H9 (cell line): Measurements from ENCODE around the gene TRPC6. TPM values are rescaled to one million over a fixed set of nuclear protein-coding genes. Genes with fewer than 3 reads are reported as not detected.

Experiments
- DNase-seq: peaks from one replicate; pipeline ENCODE4 v3.0.0-alpha.2; 2017
- H2AFZ ChIP-seq: one replicate; pipeline ENCODE4 v1.6.1; 2013; ENCODE audit warnings: mild to moderate bottlenecking, low read length, control low read depth, moderate library complexity
- H2AK5ac ChIP-seq: 2 replicates; pipeline ENCODE4 v1.6.1; 2013; ENCODE audit warnings: low read length, control low read depth, mixed read lengths; ENCODE audit not compliant: insufficient read length
- H2BK120ac ChIP-seq: one replicate; pipeline ENCODE4 v1.6.1; 2013; ENCODE audit warnings: low read depth, mild to moderate bottlenecking, low read length, control low read depth, inconsistent platforms; ENCODE audit not compliant: poor library complexity, severe bottlenecking
- H2BK12ac ChIP-seq: 2 replicates; pipeline ENCODE4 v1.6.1; 2013; ENCODE audit warnings: low read length, control low read depth, mixed read lengths, low read depth; ENCODE audit not compliant: insufficient read length
- H2BK15ac ChIP-seq: 2 replicates; pipeline ENCODE4 v1.6.1; 2013; ENCODE audit warnings: low read depth, low read length, control low read depth
- H2BK20ac ChIP-seq: one replicate; pipeline ENCODE4 v1.6.1; 2013; ENCODE audit warnings: low read depth, mild to moderate bottlenecking, low read length, control low read depth, inconsistent platforms; ENCODE audit not compliant: poor library complexity, severe bottlenecking
- H2BK5ac ChIP-seq: 2 replicates; pipeline ENCODE4 v1.6.1; 2013; ENCODE audit warnings: low read length, control low read depth, mixed read lengths; ENCODE audit not compliant: insufficient read length
- H3K14ac ChIP-seq: 2 replicates; pipeline ENCODE4 v1.6.1; 2013; ENCODE audit warnings: low read length, control low read depth; ENCODE audit not compliant: insufficient read depth
- H3K18ac ChIP-seq: 2 replicates; pipeline ENCODE4 v1.6.1; 2013; ENCODE audit warnings: low read depth, mild to moderate bottlenecking, mixed read lengths, low read length, control low read depth; ENCODE audit not compliant: insufficient read length
- H3K23ac ChIP-seq: 2 replicates; pipeline ENCODE4 v1.6.1; 2013; ENCODE audit warnings: low read length, control low read depth, mixed read lengths, low read depth; ENCODE audit not compliant: insufficient read length
- H3K23me2 ChIP-seq: 2 replicates; pipeline ENCODE4 v1.6.1; 2013; ENCODE audit warnings: low read depth, mild to moderate bottlenecking, mixed read lengths, low read length, control low read depth; ENCODE audit not compliant: insufficient read length, poor library complexity, severe bottlenecking
- H3K27ac ChIP-seq: 2 replicates; pipeline ENCODE4 v1.5.1; 2013; ENCODE audit warnings: low read length, control low read depth, mixed read lengths, low read depth; ENCODE audit not compliant: insufficient read length
- H3K27me3 ChIP-seq: 2 replicates; pipeline ENCODE4 v1.6.1; 2013; ENCODE audit warnings: low read length, control low read depth, inconsistent platforms; ENCODE audit not compliant: insufficient read depth
- H3K4ac ChIP-seq: 2 replicates; pipeline ENCODE4 v1.6.1; 2013; ENCODE audit warnings: low read depth, mild to moderate bottlenecking, control low read depth, inconsistent platforms, low read length, moderate library complexity
- H3K4me1 ChIP-seq: 2 replicates; pipeline ENCODE4 v1.6.1; 2013; ENCODE audit warnings: low read length, control low read depth, inconsistent platforms; ENCODE audit not compliant: insufficient read depth
- H3K4me2 ChIP-seq: 2 replicates; pipeline ENCODE4 v1.6.1; 2013; ENCODE audit warnings: low read length, control low read depth, mixed read lengths; ENCODE audit not compliant: insufficient read length, insufficient read depth
- H3K56ac ChIP-seq: 2 replicates; pipeline ENCODE4 v1.6.1; 2013; ENCODE audit warnings: low read depth, mild to moderate bottlenecking, mixed read lengths, low read length, control low read depth; ENCODE audit not compliant: insufficient read length
- H3K79me1 ChIP-seq: 2 replicates; pipeline ENCODE4 v1.6.1; 2013; ENCODE audit warnings: low read depth, mild to moderate bottlenecking, moderate library complexity, low read length, control low read depth, inconsistent platforms; ENCODE audit not compliant: insufficient read depth, poor library complexity, severe bottlenecking
- H3K79me2 ChIP-seq: 2 replicates; pipeline ENCODE4 v1.6.1; 2013; ENCODE audit warnings: low read length, control low read depth, inconsistent platforms; ENCODE audit not compliant: insufficient read depth
- H3K9ac ChIP-seq: 2 replicates; pipeline ENCODE4 v1.6.1; 2013; ENCODE audit warnings: low read length, control low read depth, mixed read lengths; ENCODE audit not compliant: insufficient read length; ENCODE audit errors: extremely low read depth
- H3K9me3 ChIP-seq: one replicate; pipeline ENCODE4 v1.6.1; 2013; ENCODE audit warnings: low read depth, low read length, inconsistent platforms; ENCODE audit not compliant: control insufficient read depth
- H3T11ph ChIP-seq: one replicate; pipeline ENCODE4 v1.6.1; 2013; ENCODE audit warnings: mild to moderate bottlenecking, low read length, control low read depth, inconsistent platforms
- H4K20me1 ChIP-seq: one replicate; pipeline ENCODE4 v1.6.1; 2013; ENCODE audit not compliant: control insufficient read depth, insufficient read length, insufficient read depth
- H4K5ac ChIP-seq: 2 replicates; pipeline ENCODE4 v1.6.1; 2013; ENCODE audit warnings: low read depth, mild to moderate bottlenecking, mixed read lengths, low read length, control low read depth; ENCODE audit not compliant: insufficient read length
- H4K8ac ChIP-seq: replicated peaks from 2 replicates; pipeline ENCODE4 v1.6.1; 2013; ENCODE audit warnings: low read length, control low read depth, mixed read lengths, low read depth; ENCODE audit not compliant: insufficient read length
- H4K91ac ChIP-seq: 2 replicates; pipeline ENCODE4 v1.6.1; 2013; ENCODE audit warnings: low read depth, mild to moderate bottlenecking, moderate library complexity, mixed read lengths, low read length, control low read depth; ENCODE audit not compliant: insufficient read length
- H3K27ac Mint-ChIP-seq, 3 experiments: 2 replicates in 2 of 3; 3 replicates in 1 of 3; pipeline ENCODE4 v1.8.0; 2020 to 2021; ENCODE audit warnings: mixed read lengths in 3 of 3, mild to moderate bottlenecking in 1 of 3, moderate library complexity in 1 of 3
- H3K27me3 Mint-ChIP-seq: 2 replicates; pipeline ENCODE4 v1.8.0; 2021; ENCODE audit warnings: low read depth, mild to moderate bottlenecking, moderate library complexity, mixed read lengths
- H3K36me3 Mint-ChIP-seq, 3 experiments: 2 replicates in 2 of 3; 3 replicates in 1 of 3; pipeline ENCODE4 v1.8.0; 2020 to 2021; ENCODE audit warnings: low read depth in 3 of 3, mixed read lengths in 3 of 3; ENCODE audit not compliant: insufficient read depth in 1 of 3
- H3K4me1 Mint-ChIP-seq, 2 experiments: 2 replicates each; pipeline ENCODE4 v1.8.0; 2020; ENCODE audit warnings: mixed read lengths in 2 of 2
- H3K4me3 Mint-ChIP-seq, 2 experiments: 2 replicates in 1 of 2; 3 replicates in 1 of 2; pipeline ENCODE4 v1.8.0; 2020 to 2021; ENCODE audit warnings: mild to moderate bottlenecking in 2 of 2, mixed read lengths in 2 of 2, moderate library complexity in 1 of 2
- H3K9me3 Mint-ChIP-seq, 2 experiments: 2 replicates in 1 of 2; 3 replicates in 1 of 2; pipeline ENCODE4 v1.8.0; 2020; ENCODE audit warnings: mild to moderate bottlenecking in 2 of 2, mixed read lengths in 2 of 2, moderate library complexity in 1 of 2
- WGBS: extraction: QIAGEN DNeasy Blood & Tissue Kit; methylation state at CpG from one replicate; pipeline ENCODE4 v1.1.7; 2013; ENCODE audit warnings: missing lambda C conversion rate, low lambda C conversion rate, mixed read lengths; ENCODE audit not compliant: insufficient read length; ENCODE audit errors: extremely low coverage; 5-methylcytosine and 5-hydroxymethylcytosine counted together
- total RNA-seq: library from RNA; stranded (reverse); gene quantifications from 2 replicates; pipeline ENCODE4 v1.2.1, GENCODE V29; 2021
- TF ChIP-seq, protein P1 (sequence below): fragments of 200-600 bp; sonication (generic); conservative IDR thresholded peaks from 3 replicates; pipeline ENCODE4 v1.8.0; 2021; ENCODE audit warnings: antibody characterized with exemption, mild to moderate bottlenecking

Gene TRPC6
- total RNA-seq, 1 experiment from 2014 or later, result 14.4 TPM

GRCh38 chr11:101475699-101476098, 108.1 kb downstream of the TRPC6 start:
- H4K5ac ChIP-seq, result no peak overlapping the region
- H3K56ac ChIP-seq, result no peak overlapping the region
- H2AFZ ChIP-seq, result no peak overlapping the region

More at GRCh38 chr11:101475699-101476098, 108.1 kb downstream of the TRPC6 start:
- Histone ChIP-seq H2BK120ac (no peak overlapping the region), H3K9me3 (no peaks in the 10 kb centered on the region), H3K27me3 (no peaks in the 10 kb centered on the region), H3K14ac (no peak overlapping the region), H3K27ac (no peak overlapping the region), H3K23ac (no peak overlapping the region), H4K91ac (no peak overlapping the region), H3K4me1 (no peaks in the 10 kb centered on the region; the same call in 1 of the 2 replicates), H2BK20ac (no peak overlapping the region), H3K4ac (no peak overlapping the region), H4K8ac (no peak overlapping the region), H3T11ph (no peak overlapping the region), H3K23me2 (no peaks in the 10 kb centered on the region), H3K9ac (no peak overlapping the region), H3K79me2 (no peaks in the 10 kb centered on the region), H4K20me1 (no peaks in the 10 kb centered on the region), H2AK5ac (no peak overlapping the region), H2BK12ac (no peak overlapping the region), H3K79me1 (no peaks in the 10 kb centered on the region), H2BK5ac (no peak overlapping the region), H2BK15ac (no peak overlapping the region), H3K4me2 (no peak overlapping the region), H3K18ac (no peak overlapping the region)
- WGBS, result no CpG with 5 or more reads among the region's 4 CpGs
- no peak overlapping the region for H3K4me3 Mint-ChIP-seq
- no peaks in the 10 kb centered on the region for H3K27me3 Mint-ChIP-seq
- no peaks in the 10 kb centered on the region for H3K9me3 Mint-ChIP-seq
- no peak overlapping the region; a peak in 1 of 7 replicates for H3K27ac Mint-ChIP-seq
- TF ChIP-seq, protein P1, sequence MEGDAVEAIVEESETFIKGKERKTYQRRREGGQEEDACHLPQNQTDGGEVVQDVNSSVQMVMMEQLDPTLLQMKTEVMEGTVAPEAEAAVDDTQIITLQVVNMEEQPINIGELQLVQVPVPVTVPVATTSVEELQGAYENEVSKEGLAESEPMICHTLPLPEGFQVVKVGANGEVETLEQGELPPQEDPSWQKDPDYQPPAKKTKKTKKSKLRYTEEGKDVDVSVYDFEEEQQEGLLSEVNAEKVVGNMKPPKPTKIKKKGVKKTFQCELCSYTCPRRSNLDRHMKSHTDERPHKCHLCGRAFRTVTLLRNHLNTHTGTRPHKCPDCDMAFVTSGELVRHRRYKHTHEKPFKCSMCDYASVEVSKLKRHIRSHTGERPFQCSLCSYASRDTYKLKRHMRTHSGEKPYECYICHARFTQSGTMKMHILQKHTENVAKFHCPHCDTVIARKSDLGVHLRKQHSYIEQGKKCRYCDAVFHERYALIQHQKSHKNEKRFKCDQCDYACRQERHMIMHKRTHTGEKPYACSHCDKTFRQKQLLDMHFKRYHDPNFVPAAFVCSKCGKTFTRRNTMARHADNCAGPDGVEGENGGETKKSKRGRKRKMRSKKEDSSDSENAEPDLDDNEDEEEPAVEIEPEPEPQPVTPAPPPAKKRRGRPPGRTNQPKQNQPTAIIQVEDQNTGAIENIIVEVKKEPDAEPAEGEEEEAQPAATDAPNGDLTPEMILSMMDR, result no peak
- no peak for DNase-seq
- H3K36me3 Mint-ChIP-seq, result peaks cover 0 to 2% (median 0%) of the 10 kb centered on the region in 3 experiments; a peak in 1 of 7 replicates
- peaks cover 12 to 14% of the 10 kb centered on the region in 2 experiments; a peak in 3 of 4 replicates for H3K4me1 Mint-ChIP-seq
